ENCODE results near the gene FGF18.

- TF ChIP-seq, protein P1, sequence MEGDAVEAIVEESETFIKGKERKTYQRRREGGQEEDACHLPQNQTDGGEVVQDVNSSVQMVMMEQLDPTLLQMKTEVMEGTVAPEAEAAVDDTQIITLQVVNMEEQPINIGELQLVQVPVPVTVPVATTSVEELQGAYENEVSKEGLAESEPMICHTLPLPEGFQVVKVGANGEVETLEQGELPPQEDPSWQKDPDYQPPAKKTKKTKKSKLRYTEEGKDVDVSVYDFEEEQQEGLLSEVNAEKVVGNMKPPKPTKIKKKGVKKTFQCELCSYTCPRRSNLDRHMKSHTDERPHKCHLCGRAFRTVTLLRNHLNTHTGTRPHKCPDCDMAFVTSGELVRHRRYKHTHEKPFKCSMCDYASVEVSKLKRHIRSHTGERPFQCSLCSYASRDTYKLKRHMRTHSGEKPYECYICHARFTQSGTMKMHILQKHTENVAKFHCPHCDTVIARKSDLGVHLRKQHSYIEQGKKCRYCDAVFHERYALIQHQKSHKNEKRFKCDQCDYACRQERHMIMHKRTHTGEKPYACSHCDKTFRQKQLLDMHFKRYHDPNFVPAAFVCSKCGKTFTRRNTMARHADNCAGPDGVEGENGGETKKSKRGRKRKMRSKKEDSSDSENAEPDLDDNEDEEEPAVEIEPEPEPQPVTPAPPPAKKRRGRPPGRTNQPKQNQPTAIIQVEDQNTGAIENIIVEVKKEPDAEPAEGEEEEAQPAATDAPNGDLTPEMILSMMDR (IDR thresholded peaks at IDR 0.05), result no peak
- no peak for TF ChIP-seq POLR2A (IDR thresholded peaks at IDR 0.05)
Observed at GRCh38 chr5:171429543-171429910, 10.1 kb downstream of the FGF18 start.
